Stimulated activated CD4-positive, alpha-beta T cell treated with anti-CD3 and anti-CD28 coated beads, Interleukin-4, amount 100 ng/mL, for 4 hours (primary cell): ENCODE results near the gene VARS1.
"Not testable (repeated sequence)": the region's sequence is repeated elsewhere in the genome, so short reads cannot be mapped to it uniquely, and the experiment has no call there.

Experiments
- DNase-seq, 2 experiments: peaks; one replicate each; pipeline ENCODE4 v3.0.0-alpha.2; 2020

Gene VARS1

GRCh38 chr6:31795616-31796298 is at the start of gene VARS1:
Gene VARS1 (minus strand): TSS chr6:31795752. CDS start chr6:31795217, 535 bp downstream.
- peak; percentile 76 to 82 for DNase-seq

DNA sequence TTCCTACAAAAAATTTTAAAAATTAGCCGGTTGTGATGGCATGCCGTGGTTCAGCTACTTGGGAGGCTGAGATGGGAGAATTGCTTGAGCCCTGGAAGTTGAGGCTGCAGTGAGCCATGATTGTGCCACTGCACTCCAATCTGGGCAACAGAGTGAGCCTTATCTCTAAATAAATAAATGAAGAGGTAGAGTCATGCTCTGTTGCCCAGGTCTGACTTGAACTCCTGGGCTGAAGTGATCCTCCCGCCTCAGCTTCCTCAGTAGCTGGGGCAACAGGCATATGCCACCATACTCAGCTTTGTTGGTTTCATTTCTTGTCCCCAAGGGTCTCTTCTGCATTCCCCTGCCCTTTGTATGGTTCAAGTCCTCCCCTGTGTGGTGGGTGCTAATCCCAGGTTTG is 49.0 kb upstream of the VARS1 start:
- DNase-seq, result no peak

DNA sequence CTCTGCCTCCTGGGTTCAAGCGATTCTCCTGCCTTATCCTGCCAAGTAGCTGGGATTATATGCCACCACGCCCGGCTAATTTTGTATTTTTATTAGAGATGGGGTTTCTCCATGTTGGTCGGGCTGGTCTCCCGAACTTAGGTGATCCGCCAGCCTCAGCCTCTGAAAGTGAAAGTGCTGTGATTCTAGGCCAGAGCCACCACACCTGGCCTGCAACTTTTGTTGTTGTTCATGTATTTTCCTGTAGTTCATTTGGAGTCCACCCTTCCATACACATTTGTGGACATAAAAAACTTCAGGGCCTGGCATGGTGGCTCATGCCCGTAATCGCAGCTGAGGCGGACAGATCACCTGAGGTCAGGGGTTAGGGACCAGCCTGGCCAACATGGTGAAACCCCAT is 46.5 kb upstream of the VARS1 start:
- no peak for DNase-seq

- not testable (repeated sequence) for DNase-seq
Measured at GRCh38 chr6:31839779-31840126, 44.2 kb upstream of the VARS1 start.

- no peak for DNase-seq
Measured at GRCh38 chr6:31838968-31839367, 43.4 kb upstream of the VARS1 start.

- not testable (repeated sequence) for DNase-seq
Measured at GRCh38 chr6:31838114-31838553, 42.6 kb upstream of the VARS1 start.

GRCh38 chr6:31837369-31838113 is 42.0 kb upstream of the VARS1 start:
- no peak for DNase-seq

- no peak for DNase-seq
Measured at GRCh38 chr6:31836474-31837368, 41.2 kb upstream of the VARS1 start.

- no peak for DNase-seq
Measured at GRCh38 chr6:31836047-31836473, 40.5 kb upstream of the VARS1 start.

GRCh38 chr6:31834367-31835250 is 39.1 kb upstream of the VARS1 start:
- DNase-seq, result peak; percentile 71 to 76

DNA sequence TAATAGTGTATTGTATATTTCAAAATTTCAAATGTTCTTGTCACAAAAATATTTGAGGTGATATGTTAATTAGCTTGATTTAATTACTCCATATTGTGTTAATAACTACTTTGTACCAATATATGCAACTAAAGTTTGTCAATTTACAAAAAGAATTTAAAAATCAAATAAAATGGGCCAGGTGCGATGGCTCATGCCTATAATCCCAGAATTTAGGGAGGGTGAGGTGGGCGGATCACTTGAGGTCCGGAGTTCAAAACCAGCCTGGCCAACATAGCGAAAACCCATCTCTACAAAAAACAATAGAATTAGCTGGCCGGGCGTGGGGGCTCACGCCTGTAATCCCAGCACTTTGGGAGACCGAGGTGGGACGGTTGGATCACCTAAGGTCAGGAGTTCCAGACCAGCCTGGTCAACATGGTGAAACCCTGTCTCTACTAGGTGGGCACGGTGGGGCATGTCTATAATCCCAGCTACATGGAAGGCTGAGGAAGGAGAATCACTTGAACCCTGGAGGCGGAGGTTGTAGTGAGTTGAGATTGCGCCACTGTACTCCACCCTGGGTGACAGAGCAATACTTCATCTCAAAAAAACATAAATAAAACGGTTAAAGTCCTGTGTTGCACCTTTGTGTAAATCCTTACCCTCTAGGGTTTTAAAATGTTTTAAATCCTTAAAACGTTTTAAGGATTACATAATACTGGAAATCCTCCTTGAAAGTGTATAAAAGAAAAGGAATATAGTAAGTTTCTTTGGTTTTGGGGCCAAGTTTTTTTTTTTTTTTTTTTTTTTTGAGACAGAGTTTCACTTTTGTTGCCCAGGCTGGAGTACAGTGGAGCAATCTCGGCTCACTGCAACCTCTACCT is 36.0 kb upstream of the VARS1 start:
- DNase-seq, result no peak

GRCh38 chr6:31830886-31831335 is 35.4 kb upstream of the VARS1 start:
- no peak for DNase-seq

DNA sequence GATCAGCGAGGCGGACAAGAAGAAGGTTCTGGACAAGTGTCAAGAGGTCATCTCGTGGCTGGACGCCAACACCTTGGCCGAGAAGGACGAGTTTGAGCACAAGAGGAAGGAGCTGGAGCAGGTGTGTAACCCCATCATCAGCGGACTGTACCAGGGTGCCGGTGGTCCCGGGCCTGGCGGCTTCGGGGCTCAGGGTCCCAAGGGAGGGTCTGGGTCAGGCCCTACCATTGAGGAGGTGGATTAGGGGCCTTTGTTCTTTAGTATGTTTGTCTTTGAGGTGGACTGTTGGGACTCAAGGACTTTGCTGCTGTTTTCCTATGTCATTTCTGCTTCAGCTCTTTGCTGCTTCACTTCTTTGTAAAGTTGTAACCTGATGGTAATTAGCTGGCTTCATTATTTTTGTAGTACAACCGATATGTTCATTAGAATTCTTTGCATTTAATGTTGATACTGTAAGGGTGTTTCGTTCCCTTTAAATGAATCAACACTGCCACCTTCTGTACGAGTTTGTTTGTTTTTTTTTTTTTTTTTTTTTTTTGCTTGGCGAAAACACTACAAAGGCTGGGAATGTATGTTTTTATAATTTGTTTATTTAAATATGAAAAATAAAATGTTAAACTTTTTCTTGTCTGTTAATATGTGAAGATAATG is 34.2 kb upstream of the VARS1 start:
- no peak for DNase-seq

DNA sequence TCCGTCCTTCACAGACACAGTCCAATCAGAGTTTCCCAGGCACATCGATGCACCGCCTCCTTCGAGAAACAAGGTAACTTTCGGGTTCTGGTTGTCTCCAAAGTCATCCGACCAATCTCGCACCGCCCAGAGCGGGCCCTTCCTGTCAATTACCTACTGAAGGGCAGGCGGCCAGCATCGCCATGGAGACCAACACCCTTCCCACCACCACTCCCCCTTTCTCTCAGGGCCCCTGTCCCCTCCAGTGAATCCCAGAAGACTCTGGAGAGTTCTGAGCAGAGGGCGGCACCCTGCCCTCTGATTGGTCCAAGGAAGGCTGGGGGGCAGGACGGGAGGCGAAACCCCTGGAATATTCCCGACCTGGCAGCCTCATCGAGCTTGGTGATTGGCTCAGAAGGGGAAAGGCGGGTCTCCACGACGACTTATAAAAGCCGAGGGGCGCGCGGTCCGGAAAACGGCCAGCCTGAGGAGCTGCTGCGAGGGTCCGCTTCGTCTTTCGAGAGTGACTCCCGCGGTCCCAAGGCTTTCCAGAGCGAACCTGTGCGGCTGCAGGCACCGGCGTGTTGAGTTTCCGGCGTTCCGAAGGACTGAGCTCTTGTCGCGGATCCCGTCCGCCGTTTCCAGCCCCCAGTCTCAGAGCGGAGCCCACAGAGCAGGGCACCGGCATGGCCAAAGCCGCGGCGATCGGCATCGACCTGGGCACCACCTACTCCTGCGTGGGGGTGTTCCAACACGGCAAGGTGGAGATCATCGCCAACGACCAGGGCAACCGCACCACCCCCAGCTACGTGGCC is 31.9 kb upstream of the VARS1 start, which contains the start of gene HSPA1B:
HSPA1B (plus strand) TSS at position 453 of the 794 bp plus-strand sequence; CDS start at position 666, 213 bp downstream.
- peak; percentile 84 to 90 for DNase-seq

DNA sequence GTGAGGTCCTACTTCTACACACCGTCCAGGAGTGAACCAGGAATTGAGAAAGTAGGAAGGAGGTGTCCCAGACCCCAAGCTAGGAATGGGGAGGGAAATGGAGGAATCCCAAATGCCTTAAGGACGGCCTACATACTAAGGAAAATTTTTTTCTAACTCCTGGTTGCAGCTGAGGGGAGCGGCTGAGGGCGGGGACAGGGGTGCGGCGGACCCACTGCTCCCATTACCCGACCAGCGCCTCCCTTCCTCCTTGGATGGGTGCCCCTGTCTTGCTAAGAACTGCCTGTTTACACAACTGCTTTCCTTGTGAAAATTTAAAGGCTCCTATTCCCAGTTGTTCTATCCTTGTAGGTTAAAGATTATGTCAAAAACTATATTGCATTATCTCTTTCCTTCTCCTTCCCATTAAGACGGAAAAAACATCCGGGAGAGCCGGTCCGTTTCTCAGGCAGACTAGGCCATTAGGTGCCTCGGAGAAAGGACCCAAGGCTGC is 31.3 kb upstream of the VARS1 start:
- no peak for DNase-seq

GRCh38 chr6:31825553-31825952 is 30.0 kb upstream of the VARS1 start:
- DNase-seq, result no peak

- not testable (repeated sequence) for DNase-seq
Measured at GRCh38 chr6:31823592-31824196, 28.1 kb upstream of the VARS1 start.

- peak; percentile 61 to 62 for DNase-seq
Measured at GRCh38 chr6:31822036-31822821, 26.7 kb upstream of the VARS1 start.
